SU-DHL-6 (cell line): ENCODE measurements around the gene KL.

ENCODE experiments used
- EZH2phosphoT487 ChIP-seq: fragments of 200-600 bp; sonication (generic), shearing (Covaris generic); conservative IDR thresholded peaks from 2 replicates; pipeline ENCODE4 v1.6.1; 2018; ENCODE audit warnings: mild to moderate bottlenecking, antibody characterized with exemption, low read length, moderate library complexity, mixed read lengths
- TF ChIP-seq, protein P1 (sequence below): fragments of 200-600 bp; sonication (generic); IDR thresholded peaks from one replicate; pipeline ENCODE4 v1.5.1; 2017; ENCODE audit warnings: antibody characterized with exemption, mild to moderate bottlenecking, low read length, moderate library complexity; ENCODE audit not compliant: insufficient read depth, poor library complexity, severe bottlenecking

- TF ChIP-seq, protein P1, sequence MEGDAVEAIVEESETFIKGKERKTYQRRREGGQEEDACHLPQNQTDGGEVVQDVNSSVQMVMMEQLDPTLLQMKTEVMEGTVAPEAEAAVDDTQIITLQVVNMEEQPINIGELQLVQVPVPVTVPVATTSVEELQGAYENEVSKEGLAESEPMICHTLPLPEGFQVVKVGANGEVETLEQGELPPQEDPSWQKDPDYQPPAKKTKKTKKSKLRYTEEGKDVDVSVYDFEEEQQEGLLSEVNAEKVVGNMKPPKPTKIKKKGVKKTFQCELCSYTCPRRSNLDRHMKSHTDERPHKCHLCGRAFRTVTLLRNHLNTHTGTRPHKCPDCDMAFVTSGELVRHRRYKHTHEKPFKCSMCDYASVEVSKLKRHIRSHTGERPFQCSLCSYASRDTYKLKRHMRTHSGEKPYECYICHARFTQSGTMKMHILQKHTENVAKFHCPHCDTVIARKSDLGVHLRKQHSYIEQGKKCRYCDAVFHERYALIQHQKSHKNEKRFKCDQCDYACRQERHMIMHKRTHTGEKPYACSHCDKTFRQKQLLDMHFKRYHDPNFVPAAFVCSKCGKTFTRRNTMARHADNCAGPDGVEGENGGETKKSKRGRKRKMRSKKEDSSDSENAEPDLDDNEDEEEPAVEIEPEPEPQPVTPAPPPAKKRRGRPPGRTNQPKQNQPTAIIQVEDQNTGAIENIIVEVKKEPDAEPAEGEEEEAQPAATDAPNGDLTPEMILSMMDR = no peak
- TF ChIP-seq EZH2phosphoT487 = no peak
Measured at GRCh38 chr13:32984857-32985626, 31.2 kb upstream of the KL start.
